Upper lobe of right lung (tissue), 1 donor: ENCODE data around the gene TRIM47. TPM values are rescaled to one million over a fixed set of nuclear protein-coding genes. Genes with fewer than 3 reads are reported as not detected.
"Not testable (repeated sequence)": the region's sequence is repeated elsewhere in the genome, so short reads cannot be mapped to it uniquely, and the experiment has no call there.

Experiments used
- ATAC-seq: fragments of 200-7000 bp; cut with Tn5 transposase; one replicate; pipeline ENCODE4 v1.9.1; 2020; ENCODE audit warnings: mild to moderate bottlenecking, moderate library complexity
- DNase-seq: peaks from one replicate; pipeline ENCODE4 v3.0.0-alpha.2; 2020
- H3K27ac ChIP-seq: fragments of 200-600 bp; one replicate; pipeline ENCODE4 v1.8.0; 2022
- H3K27me3 ChIP-seq: fragments of 200-600 bp; one replicate; pipeline ENCODE4 v1.8.0; 2022; ENCODE audit warnings: mild to moderate bottlenecking
- H3K36me3 ChIP-seq: fragments of 200-600 bp; one replicate; pipeline ENCODE4 v1.8.0; 2022
- H3K4me1 ChIP-seq: fragments of 200-600 bp; one replicate; pipeline ENCODE4 v1.8.0; 2022
- H3K4me3 ChIP-seq: fragments of 200-600 bp; one replicate; pipeline ENCODE4 v1.8.0; 2022; ENCODE audit warnings: mild to moderate bottlenecking
- H3K9me3 ChIP-seq: fragments of 200-600 bp; one replicate; pipeline ENCODE4 v1.8.0; 2022
- intact Hi-C: fragments of 100-400 bp; cut with DNase I; formaldehyde crosslinking; loops from one replicate; pipeline ENCODE4 v1.11.0; 2022
- total RNA-seq: library from RNA; stranded (reverse); fragmentation: NEBNext Ultra II Directional; extraction: Animal tissue kit (Norgen Biotek cat#: 25700); gene quantifications from one replicate; pipeline ENCODE4 v1.2.1, GENCODE V29; 2021
- TF ChIP-seq, protein P1 (sequence below): fragments of 200-600 bp; IDR thresholded peaks from one replicate; pipeline ENCODE4 v1.8.0; 2022; ENCODE audit warnings: antibody characterized with exemption
- donor health status: DM: no; HTN: yes; CAD: no; lungs with severe emphysema.

Gene TRIM47
- total RNA-seq, 1 donor from 2014 or later, result 31.0 TPM

DNA sequence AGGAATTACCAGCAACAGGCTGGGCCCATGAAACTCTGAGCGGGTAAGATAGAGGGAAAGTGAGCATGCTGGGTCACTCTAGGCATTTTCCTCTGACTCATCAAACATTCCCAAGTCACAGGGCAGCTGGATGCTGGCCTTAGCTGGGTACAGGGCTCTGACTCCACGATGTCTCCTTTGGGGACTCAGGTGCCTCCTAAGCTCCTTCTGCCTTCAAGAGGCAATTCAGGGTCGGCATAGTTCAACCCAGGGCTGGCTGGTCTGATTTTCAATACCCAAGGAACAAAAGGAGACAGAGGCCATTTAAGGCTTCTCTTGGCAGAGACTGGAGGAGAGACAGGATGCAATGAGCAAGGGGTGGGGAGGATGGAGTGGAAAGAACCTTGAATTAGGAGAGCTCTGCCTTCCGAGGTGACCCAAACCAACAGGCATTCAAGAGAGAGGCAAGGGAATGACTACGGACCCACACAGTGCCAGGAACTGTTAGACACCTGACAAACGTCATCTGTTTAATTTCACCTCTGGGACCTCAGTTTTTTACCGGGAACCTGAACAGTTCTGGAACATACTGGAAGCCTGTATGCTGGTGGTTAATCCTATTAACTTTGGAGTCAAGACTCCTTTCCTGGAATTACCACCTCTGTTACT lies 24.2 kb downstream of the TRIM47 start:
- Histone ChIP-seq H3K27me3 (no peaks in the 10 kb centered on the region), H3K4me1 (peaks cover 36% of the 10 kb centered on the region), H3K9me3 (no peaks in the 10 kb centered on the region), H3K27ac (peak overlapping the region; percentile 96), H3K36me3 (peaks cover 35% of the 10 kb centered on the region), H3K4me3 (peak overlapping the region; percentile 65)
- DNase-seq (no peak), ATAC-seq (peak; percentile 2)
- intact Hi-C loops, result no loop called here
- TF ChIP-seq, protein P1, sequence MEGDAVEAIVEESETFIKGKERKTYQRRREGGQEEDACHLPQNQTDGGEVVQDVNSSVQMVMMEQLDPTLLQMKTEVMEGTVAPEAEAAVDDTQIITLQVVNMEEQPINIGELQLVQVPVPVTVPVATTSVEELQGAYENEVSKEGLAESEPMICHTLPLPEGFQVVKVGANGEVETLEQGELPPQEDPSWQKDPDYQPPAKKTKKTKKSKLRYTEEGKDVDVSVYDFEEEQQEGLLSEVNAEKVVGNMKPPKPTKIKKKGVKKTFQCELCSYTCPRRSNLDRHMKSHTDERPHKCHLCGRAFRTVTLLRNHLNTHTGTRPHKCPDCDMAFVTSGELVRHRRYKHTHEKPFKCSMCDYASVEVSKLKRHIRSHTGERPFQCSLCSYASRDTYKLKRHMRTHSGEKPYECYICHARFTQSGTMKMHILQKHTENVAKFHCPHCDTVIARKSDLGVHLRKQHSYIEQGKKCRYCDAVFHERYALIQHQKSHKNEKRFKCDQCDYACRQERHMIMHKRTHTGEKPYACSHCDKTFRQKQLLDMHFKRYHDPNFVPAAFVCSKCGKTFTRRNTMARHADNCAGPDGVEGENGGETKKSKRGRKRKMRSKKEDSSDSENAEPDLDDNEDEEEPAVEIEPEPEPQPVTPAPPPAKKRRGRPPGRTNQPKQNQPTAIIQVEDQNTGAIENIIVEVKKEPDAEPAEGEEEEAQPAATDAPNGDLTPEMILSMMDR, result no peak

DNA sequence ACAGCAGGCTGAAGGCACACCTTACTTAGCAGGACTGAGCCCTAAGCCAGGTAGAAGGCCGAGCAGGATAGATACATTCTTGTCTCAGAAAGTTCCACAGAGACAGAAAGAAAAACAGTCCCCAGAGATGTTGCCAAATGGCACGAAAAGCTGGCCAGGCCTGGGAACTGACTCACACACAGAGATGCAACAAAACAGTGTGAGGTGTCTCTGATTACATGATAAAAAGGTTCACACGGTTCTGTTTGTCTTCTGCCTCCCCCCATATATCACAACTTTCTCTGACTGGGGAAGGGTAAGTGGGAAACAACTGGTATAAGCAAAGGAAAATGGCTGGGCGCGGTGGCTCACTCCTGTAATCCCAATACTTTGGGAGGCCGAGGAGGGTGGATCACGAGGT lies 24.9 kb downstream of the TRIM47 start:
- TF ChIP-seq, protein P1, result no peak
- no peaks in the 10 kb centered on the region for H3K9me3 ChIP-seq
- DNase-seq (no peak), ATAC-seq (no peak)
- H3K4me1 ChIP-seq, result peaks cover 38% of the 10 kb centered on the region
- H3K27me3 ChIP-seq, result no peaks in the 10 kb centered on the region
- H3K4me3 ChIP-seq, result peak overlapping the region; percentile 65
- peaks cover 43% of the 10 kb centered on the region for H3K36me3 ChIP-seq
- intact Hi-C loops, result no loop called here
- H3K27ac ChIP-seq, result peak overlapping the region; percentile 96

DNA sequence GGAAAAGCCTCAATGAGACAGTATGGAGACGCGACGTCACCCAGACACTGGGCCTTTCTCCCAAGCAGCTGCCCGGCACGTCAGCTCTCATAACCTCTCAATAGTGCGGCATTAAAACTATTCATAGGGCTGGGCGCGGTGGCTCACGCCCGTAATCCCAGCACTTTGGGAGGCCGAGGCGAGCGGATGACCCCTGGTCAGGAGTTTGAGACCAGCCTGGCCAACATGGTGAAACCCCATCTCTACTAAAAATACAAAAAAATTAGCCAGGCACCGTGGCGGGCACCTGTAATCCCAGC lies 26.7 kb downstream of the TRIM47 start:
- peaks cover 43% of the 10 kb centered on the region for H3K4me1 ChIP-seq
- H3K27ac ChIP-seq, intact Hi-C loops: not testable (repeated sequence)

DNA sequence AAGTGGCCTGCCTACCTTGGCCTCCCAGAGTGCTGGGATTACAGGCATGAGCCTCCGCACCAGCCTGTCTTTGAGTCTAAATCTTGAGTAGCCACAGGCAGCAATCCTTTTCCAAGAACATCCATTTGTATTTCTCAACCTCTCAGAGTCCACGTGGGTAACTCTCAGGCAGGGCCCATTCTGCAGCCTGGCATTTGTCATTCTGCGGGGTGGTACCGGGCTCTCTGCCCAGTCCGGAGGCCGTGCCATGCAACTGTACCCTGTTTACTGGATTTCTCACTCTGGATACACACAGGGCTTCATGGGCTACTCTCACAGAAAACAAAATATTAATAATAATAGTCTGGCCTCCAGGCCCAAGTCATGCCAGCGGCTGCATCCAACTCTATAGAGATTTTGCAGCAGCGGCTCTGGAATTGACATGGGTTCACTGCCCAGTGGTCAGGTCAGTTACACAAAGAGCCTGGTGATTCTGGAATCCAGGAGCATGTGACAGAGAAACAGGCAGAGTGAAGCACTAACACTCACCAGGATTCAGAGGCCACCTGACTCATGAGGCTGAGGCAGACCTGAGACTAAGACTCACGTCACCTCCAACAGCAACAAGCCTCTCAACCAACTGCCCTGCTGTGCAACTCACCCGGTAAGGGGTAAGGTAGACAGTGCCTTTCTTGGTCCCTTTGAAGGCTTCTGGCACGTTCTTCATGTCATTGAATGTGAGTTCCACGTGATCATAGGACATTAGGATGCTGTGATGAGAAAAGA lies 27.3 kb downstream of the TRIM47 start:
- Histone ChIP-seq H3K4me1 (peaks cover 43% of the 10 kb centered on the region), H3K27me3 (no peaks in the 10 kb centered on the region), H3K36me3 (peaks cover 66% of the 10 kb centered on the region), H3K4me3 (no peak overlapping the region), H3K27ac (no peak overlapping the region), H3K9me3 (no peaks in the 10 kb centered on the region)
- TF ChIP-seq, protein P1, result no peak
- ATAC-seq (no peak), DNase-seq (no peak)
- intact Hi-C loops, result no loop called here

More for the DNA sequence above, 26.7 kb downstream of the TRIM47 start:
- not testable (repeated sequence) for H3K27me3 ChIP-seq, ATAC-seq, DNase-seq, H3K4me3 ChIP-seq, H3K9me3 ChIP-seq
- peaks cover 61% of the 10 kb centered on the region for H3K36me3 ChIP-seq

DNA sequence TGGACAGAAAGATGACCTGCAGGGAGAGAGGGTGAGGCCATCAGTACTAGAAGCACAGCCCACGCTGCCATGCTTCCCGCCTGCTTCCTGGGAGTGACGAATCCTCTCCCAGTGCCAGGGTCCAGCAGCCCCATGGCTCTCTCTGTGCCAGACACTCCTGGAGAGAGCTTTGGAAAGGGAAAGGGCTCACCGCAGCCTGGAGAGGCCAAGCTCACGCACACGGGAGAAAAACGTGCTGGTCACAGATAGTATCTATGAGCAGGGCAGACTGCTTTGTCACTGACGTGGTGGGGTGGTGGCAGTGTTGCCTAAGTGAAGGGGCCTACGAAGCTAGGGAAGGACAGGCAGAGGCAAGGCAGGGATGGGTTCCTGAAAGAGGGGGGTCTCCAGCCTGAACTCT lies 28.7 kb downstream of the TRIM47 start:
- H3K4me3 ChIP-seq, result no peak overlapping the region
- peaks cover 69% of the 10 kb centered on the region for H3K36me3 ChIP-seq
- no peak for ATAC-seq
- TF ChIP-seq, protein P1, result no peak
- intact Hi-C loops, result no loop called here
- DNase-seq, result no peak
- no peaks in the 10 kb centered on the region for H3K9me3 ChIP-seq
- H3K4me1 ChIP-seq, result peaks cover 56% of the 10 kb centered on the region
- no peaks in the 10 kb centered on the region for H3K27me3 ChIP-seq
- no peak overlapping the region for H3K27ac ChIP-seq

DNA sequence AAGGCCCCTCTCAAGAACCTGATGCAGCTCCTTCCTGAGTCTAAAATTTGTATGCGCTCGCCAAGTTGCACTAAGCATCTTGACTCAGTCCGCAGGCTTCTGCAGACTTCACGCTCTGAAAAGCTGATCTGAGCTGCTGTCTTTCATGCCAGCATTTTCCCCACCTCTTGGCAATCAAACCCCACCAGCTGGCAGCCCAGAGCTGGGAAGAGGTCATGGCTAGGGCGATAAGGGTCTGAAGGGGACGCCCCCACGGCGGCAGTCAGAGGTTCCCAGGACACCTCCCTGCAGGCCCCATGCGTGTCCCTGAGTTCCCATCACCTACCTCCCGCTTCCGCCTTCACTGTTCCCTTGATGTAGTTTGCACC lies 29.1 kb downstream of the TRIM47 start:
- peaks cover 57% of the 10 kb centered on the region for H3K4me1 ChIP-seq

More for the DNA sequence above, 29.1 kb downstream of the TRIM47 start:
- Histone ChIP-seq H3K36me3 (peaks cover 69% of the 10 kb centered on the region), H3K9me3 (no peaks in the 10 kb centered on the region), H3K4me3 (no peak overlapping the region), H3K27ac (peak overlapping the region; percentile 68), H3K27me3 (no peaks in the 10 kb centered on the region)
- ATAC-seq, result no peak
- no peak for DNase-seq
- intact Hi-C loops, result no loop called here
- TF ChIP-seq, protein P1, result no peak
